ENCODE results near the gene ZFHX3. TPM values are rescaled to one million over a fixed set of nuclear protein-coding genes. Genes with fewer than 3 reads are reported as not detected.
A peak's percentile ranks its signal among the peaks of the same experiment; 100 is the strongest.

ZFHX3 gene
- total RNA-seq, 1 donor from 2014 or later: 34.8 TPM

DNA sequence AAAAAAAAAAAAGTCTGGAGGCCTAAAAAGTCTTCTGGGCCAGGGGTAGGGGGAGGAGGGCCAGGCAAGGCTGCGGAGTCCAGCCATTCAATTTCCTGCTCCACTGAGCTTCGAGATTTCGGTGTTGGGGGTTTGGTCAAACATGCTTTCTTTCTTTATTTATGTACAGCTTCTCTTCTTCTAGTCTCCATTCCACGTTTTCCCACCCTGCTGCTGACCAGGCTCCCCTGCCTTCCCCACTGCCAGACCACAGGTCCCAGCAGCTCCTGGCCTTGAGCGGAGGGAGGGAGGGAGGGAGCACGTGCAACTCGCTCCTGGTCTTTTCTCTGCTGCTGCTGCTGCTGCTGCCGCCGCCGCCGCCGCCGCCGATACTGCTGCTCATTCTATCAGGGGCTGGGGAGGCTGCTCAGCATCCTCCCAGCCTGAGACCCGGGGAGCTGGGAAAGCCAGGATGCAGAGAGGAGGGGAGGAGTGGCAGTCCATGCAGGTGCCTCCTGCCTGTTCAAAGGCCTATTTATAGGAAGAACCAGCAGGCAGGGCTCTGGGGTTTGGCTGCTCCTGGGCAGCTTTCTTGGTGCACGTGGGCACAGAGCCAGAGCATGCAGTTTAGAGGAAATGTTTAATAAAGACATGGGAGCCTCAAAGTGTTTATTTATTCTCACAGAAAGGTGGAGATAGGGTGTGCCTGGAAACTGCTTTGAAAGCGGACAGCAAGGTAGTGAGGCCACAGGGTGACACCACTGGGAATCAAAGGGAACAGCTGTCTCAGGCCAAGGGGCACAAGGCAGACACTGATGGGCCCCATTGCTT lies 23.4 kb upstream of the ZFHX3 start:
- H3K4me3 ChIP-seq: peak overlapping the region; percentile 27 to 50
- TF ChIP-seq CTCF (IDR thresholded peaks at IDR 0.05): no peak
- no peaks in the 10 kb centered on the region for H3K27me3 ChIP-seq
- intact Hi-C loops (cut with DNase I): no loop called here
- no peaks in the 10 kb centered on the region for H3K9me3 ChIP-seq
- peak overlapping the region; percentile 98 to 99 for H3K27ac ChIP-seq
- H3K36me3 ChIP-seq: no peaks in the 10 kb centered on the region
- H3K4me1 ChIP-seq: peaks cover 21 to 44% of the 10 kb centered on the region in 2 donors
- peak in 1 of 2 donors; percentile 80 for DNase-seq (ENCODE audit: low spot score in 2 of 2)

DNA sequence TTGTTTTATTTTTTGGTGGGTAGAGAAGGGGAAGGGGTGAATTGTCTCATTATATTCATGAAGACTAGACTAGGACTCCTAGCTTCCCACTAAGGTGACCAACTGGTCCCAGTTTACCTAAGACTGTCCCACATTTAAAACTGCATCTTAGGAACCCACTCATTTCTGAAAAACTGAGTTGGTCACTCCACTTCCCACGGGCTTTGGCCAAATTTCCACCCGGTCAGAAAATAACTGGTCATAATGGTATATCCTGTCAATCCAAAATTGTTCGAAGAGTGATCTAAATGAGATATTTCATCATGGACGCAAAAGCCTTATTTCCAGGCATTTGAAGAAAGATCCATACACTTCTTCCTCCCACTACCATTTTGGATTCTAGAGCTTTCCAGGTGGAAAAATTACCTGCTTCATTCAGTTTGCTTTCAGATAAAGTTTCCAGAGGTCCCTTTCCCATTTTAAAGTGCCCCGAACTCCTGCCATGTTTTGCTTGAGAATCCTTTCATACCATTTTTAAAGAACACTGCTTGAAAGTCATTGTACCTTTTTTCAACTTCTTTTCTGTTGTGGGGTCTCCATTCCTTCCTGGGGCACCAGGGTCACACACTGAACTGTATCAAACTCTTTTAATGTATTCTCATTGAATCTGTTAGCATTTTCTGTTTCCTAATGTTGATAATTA lies 21.8 kb upstream of the ZFHX3 start:
- DNase-seq (ENCODE audit: low spot score in 2 of 2): no peak
- H3K27me3 ChIP-seq: no peaks in the 10 kb centered on the region
- peak overlapping the region; percentile 27 to 50 for H3K4me3 ChIP-seq
- peak overlapping the region; percentile 98 to 99 for H3K27ac ChIP-seq
- peaks cover 23 to 48% of the 10 kb centered on the region in 2 donors for H3K4me1 ChIP-seq
- no peaks in the 10 kb centered on the region for H3K9me3 ChIP-seq
- no peak for TF ChIP-seq CTCF (IDR thresholded peaks at IDR 0.05)
- intact Hi-C loops (cut with DNase I): loop anchor here (1.0 to 5.0 kb wide), 4 partner anchors 24 to 219 kb away; no protein-coding TSS in a partner anchor
- no peaks in the 10 kb centered on the region for H3K36me3 ChIP-seq

DNA sequence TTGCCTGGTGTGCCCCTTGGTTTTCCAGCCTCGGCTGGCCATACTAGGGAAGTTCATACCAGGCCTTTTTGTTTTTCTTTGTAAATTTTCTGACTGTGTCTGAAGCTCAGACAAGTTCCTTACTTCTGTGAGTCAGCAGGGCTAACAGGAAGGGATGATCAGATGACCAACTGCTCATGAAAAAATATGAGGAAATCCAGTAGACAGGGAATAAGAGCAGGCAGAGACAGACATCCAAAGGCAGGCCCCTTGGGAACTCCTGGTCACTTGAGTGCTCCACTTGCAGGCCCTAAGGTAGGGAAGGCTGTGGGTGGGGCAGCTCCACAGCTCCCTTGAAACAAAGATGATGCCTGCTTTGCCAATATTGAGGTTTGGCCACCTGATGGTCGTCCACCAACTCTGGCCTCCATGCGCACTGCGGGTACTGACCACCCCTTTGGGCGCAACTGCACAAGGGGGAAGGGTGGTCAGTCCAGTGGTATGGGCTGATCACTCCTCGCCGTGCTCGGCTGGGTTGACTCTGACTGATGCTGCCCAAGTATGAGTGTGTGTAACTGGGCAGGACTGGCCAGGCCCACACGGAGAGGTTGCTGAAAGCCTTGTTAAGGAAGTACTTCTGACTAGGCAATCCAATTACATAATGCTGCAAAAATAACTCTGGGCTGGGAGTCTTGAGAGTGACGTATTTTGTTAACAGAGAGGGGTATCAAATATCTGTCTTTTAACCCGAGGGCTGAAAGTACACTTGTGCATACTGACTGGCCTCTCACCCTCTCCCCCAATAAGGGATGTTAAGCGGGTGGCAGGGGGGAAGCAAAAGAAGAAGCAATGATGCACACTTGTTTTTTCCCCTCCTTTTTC lies 20.8 kb upstream of the ZFHX3 start:
- intact Hi-C loops (cut with DNase I): loop anchor here (1.0 to 5.0 kb wide), 4 partner anchors 25 to 218 kb away; no protein-coding TSS in a partner anchor
- no peaks in the 10 kb centered on the region for H3K9me3 ChIP-seq
- H3K27ac ChIP-seq: peak overlapping the region; percentile 98 to 99
- TF ChIP-seq CTCF (IDR thresholded peaks at IDR 0.05): peak in 1 of 3 experiments; percentile 2
- no peaks in the 10 kb centered on the region for H3K27me3 ChIP-seq
- peaks cover 23 to 51% of the 10 kb centered on the region in 2 donors for H3K4me1 ChIP-seq
- peak overlapping the region; percentile 27 to 50 for H3K4me3 ChIP-seq
- no peaks in the 10 kb centered on the region for H3K36me3 ChIP-seq
- peak; percentile 92 to 97 for DNase-seq (ENCODE audit: low spot score in 2 of 2)

- TF ChIP-seq CTCF (IDR thresholded peaks at IDR 0.05): peak in 1 of 3 experiments; percentile 14
- Histone ChIP-seq H3K4me1 (peaks cover 23 to 54% of the 10 kb centered on the region in 2 donors), H3K27me3 (no peaks in the 10 kb centered on the region), H3K27ac (peak overlapping the region; percentile 98 to 99), H3K9me3 (no peaks in the 10 kb centered on the region), H3K4me3 (peak overlapping the region in 1 of 2 donors; percentile 88), H3K36me3 (no peaks in the 10 kb centered on the region)
- DNase-seq (ENCODE audit: low spot score in 2 of 2): no peak
- intact Hi-C loops (cut with DNase I): loop anchor here (2.0 to 5.0 kb wide), 4 partner anchors 15 to 217 kb away; no protein-coding TSS in a partner anchor
Observed at GRCh38 chr16:73067671-73068540, 20.0 kb upstream of the ZFHX3 start.
